RWPE2 (cell line): ENCODE data around the gene ZDHHC13.

Experiments
- ATAC-seq: fragments of 200-7000 bp; cut with Tn5 transposase; 3 replicates; pipeline ENCODE4 v1.9.1; 2021; ENCODE audit warnings: low read depth
- DNase-seq: peaks from one replicate; pipeline ENCODE4 v3.0.0-alpha.2; 2020; ENCODE audit warnings: low spot score
- H3K27ac ChIP-seq: fragments of 450-650 bp; 2 replicates; pipeline ENCODE4 v1.5.1; 2017; ENCODE audit warnings: mild to moderate bottlenecking; ENCODE audit not compliant: poor library complexity, severe bottlenecking
- H3K27me3 ChIP-seq: fragments of 250-450 bp; sonication (Bioruptor Pico); 2 replicates; pipeline ENCODE4 v1.5.1; 2021; ENCODE audit warnings: mild to moderate bottlenecking, moderate library complexity; ENCODE audit not compliant: insufficient read depth, poor library complexity, severe bottlenecking
- H3K36me3 ChIP-seq: fragments of 250-450 bp; sonication (Bioruptor Pico); 2 replicates; pipeline ENCODE4 v1.5.1; 2020; ENCODE audit warnings: low read depth, mild to moderate bottlenecking, moderate library complexity
- H3K4me1 ChIP-seq: fragments of 250-450 bp; sonication (Bioruptor Pico); 2 replicates; pipeline ENCODE4 v1.5.1; 2021; ENCODE audit warnings: mild to moderate bottlenecking, moderate library complexity; ENCODE audit not compliant: insufficient read depth, poor library complexity, severe bottlenecking
- H3K4me3 ChIP-seq: fragments of 250-450 bp; sonication (Bioruptor Pico); 2 replicates; pipeline ENCODE4 v1.5.1; 2021; ENCODE audit warnings: mild to moderate bottlenecking, moderate library complexity; ENCODE audit not compliant: severe bottlenecking
- H3K9me3 ChIP-seq: fragments of 250-450 bp; sonication (Bioruptor Pico); 2 replicates; pipeline ENCODE4 v1.5.1; 2021; ENCODE audit warnings: mild to moderate bottlenecking, moderate library complexity; ENCODE audit not compliant: severe bottlenecking
- CTCF ChIP-seq: fragments of 450-650 bp; IDR thresholded peaks from one replicate; pipeline ENCODE4 v1.5.1; 2017; ENCODE audit warnings: mild to moderate bottlenecking, moderate library complexity; ENCODE audit not compliant: poor library complexity, severe bottlenecking

Gene ZDHHC13

GRCh38 chr11:19173964-19174638 lies 57.1 kb downstream of the ZDHHC13 start:
- no peak for DNase-seq
- no peaks in the 10 kb centered on the region for H3K4me1 ChIP-seq
- H3K27ac ChIP-seq, result no peak overlapping the region
- no peak overlapping the region for H3K4me3 ChIP-seq
- H3K9me3 ChIP-seq, result no peaks in the 10 kb centered on the region
- no peak for TF ChIP-seq CTCF
- ATAC-seq, result no peak
- H3K27me3 ChIP-seq, result no peaks in the 10 kb centered on the region
- peaks cover 67% of the 10 kb centered on the region for H3K36me3 ChIP-seq

- Histone ChIP-seq H3K27ac (no peak overlapping the region), H3K9me3 (no peaks in the 10 kb centered on the region), H3K4me3 (no peak overlapping the region), H3K4me1 (no peaks in the 10 kb centered on the region), H3K36me3 (peaks cover 42% of the 10 kb centered on the region), H3K27me3 (no peaks in the 10 kb centered on the region)
- DNase-seq (no peak), ATAC-seq (no peak)
- no peak for TF ChIP-seq CTCF
Observed at GRCh38 chr11:19176629-19177186, 59.7 kb downstream of the ZDHHC13 start.

GRCh38 chr11:19181531-19182261 lies 64.7 kb downstream of the ZDHHC13 start:
- Histone ChIP-seq H3K36me3 (peaks cover 5% of the 10 kb centered on the region), H3K27ac (no peak overlapping the region), H3K9me3 (no peaks in the 10 kb centered on the region), H3K4me1 (no peaks in the 10 kb centered on the region), H3K4me3 (no peak overlapping the region), H3K27me3 (no peaks in the 10 kb centered on the region)
- DNase-seq (no peak), ATAC-seq (no peak)
- TF ChIP-seq CTCF, result no peak

GRCh38 chr11:19183646-19184045 lies 66.7 kb downstream of the ZDHHC13 start:
- DNase-seq (no peak), ATAC-seq (no peak)
- no peak for TF ChIP-seq CTCF
- H3K9me3 ChIP-seq, result no peaks in the 10 kb centered on the region
- no peaks in the 10 kb centered on the region for H3K4me1 ChIP-seq
- H3K36me3 ChIP-seq, result no peaks in the 10 kb centered on the region
- no peak overlapping the region for H3K4me3 ChIP-seq
- H3K27ac ChIP-seq, result no peak overlapping the region
- no peaks in the 10 kb centered on the region for H3K27me3 ChIP-seq

GRCh38 chr11:19185036-19185435 lies 68.1 kb downstream of the ZDHHC13 start:
- Histone ChIP-seq H3K27ac (no peak overlapping the region), H3K27me3 (no peaks in the 10 kb centered on the region), H3K4me3 (no peak overlapping the region), H3K4me1 (no peaks in the 10 kb centered on the region), H3K9me3 (no peaks in the 10 kb centered on the region), H3K36me3 (no peaks in the 10 kb centered on the region)
- DNase-seq (no peak), ATAC-seq (no peak)
- TF ChIP-seq CTCF, result no peak
